22Rv1 (cell line): Measurements from ENCODE around the gene PKNOX2.

ENCODE experiments used
- CTCF ChIP-seq: fragments of 450-650 bp; IDR thresholded peaks from 2 replicates; pipeline ENCODE4 v1.5.1; 2017; ENCODE audit warnings: mild to moderate bottlenecking
- ZFX ChIP-seq: fragments of 450-650 bp; IDR thresholded peaks from 2 replicates; pipeline ENCODE4 v1.6.1; 2017; ENCODE audit warnings: antibody characterized with exemption, borderline replicate concordance

GRCh38 chr11:125247431-125247830 lies 82.9 kb downstream of the PKNOX2 start:
- no peak for TF ChIP-seq CTCF
- no peak for TF ChIP-seq ZFX
